Measurements from ENCODE around the gene TRIP11.

GRCh38 chr14:92014040-92014439 lies 25.8 kb downstream of the TRIP11 start:
- TF ChIP-seq GATA3 (IDR thresholded peaks at IDR 0.05; ENCODE audit: low read depth, low read length): no peak
- no peak for TF ChIP-seq GATA2 (IDR thresholded peaks at IDR 0.05; ENCODE audit: low read depth, low read length)

Data from SH-SY5Y (cell line).